Measurements from ENCODE around the gene HDAC10. TPM values are rescaled to one million over a fixed set of nuclear protein-coding genes. Genes with fewer than 3 reads are reported as not detected.
A peak's percentile ranks its signal among the peaks of the same experiment; 100 is the strongest.

The HDAC10 gene
- total RNA-seq, 1 experiment from 2014 or later: 45.0 TPM

DNA sequence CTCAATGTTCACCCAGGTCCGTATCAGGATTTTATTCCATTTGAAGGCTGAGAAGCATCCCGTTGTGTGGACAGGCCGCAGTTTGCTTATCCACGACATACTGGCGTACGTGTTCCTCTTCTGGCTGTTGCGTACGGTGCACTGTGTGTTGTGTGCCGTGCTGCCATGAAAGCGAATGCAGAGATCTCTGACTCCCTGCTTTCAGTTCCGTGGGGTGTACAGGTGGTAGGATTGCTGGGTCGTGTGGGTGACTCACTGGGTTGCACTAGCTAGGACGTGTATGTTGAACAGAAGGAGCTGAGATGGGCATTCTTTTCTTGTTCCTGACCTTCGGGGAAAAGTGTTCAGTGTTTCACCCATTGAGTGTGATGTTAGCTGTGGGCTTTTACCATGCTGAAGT lies 39.9 kb downstream of the HDAC10 start:
- H3K27me3 ChIP-seq (ENCODE audit: insufficient read depth, low read length): no peaks in the 10 kb centered on the region
- H3K36me3 Mint-ChIP-seq (ENCODE audit: insufficient read depth in 1 of 3, low read depth in 3 of 3): peaks cover 30 to 67% (median 65%) of the 10 kb centered on the region in 3 experiments; a peak in 6 of 7 replicates
- H3K18ac ChIP-seq (ENCODE audit: insufficient read length, low read depth, low read length): no peak overlapping the region

More for the DNA sequence above, 39.9 kb downstream of the HDAC10 start:
- Histone ChIP-seq H2BK12ac (ENCODE audit: insufficient read length, low read depth, low read length) (no peak overlapping the region), H3K23me2 (ENCODE audit: insufficient read length, low read depth, low read length, poor library complexity, severe bottlenecking) (no peaks in the 10 kb centered on the region), H2BK5ac (ENCODE audit: insufficient read length, low read length) (no peak overlapping the region), H3K4me2 (ENCODE audit: insufficient read depth, insufficient read length, low read length) (no peak overlapping the region), H2AFZ (ENCODE audit: low read length) (no peak overlapping the region), H4K91ac (ENCODE audit: insufficient read length, low read depth, low read length) (no peak overlapping the region), H3K79me1 (ENCODE audit: insufficient read depth, low read depth, low read length, poor library complexity, severe bottlenecking) (no peaks in the 10 kb centered on the region), H2BK120ac (ENCODE audit: low read depth, low read length, poor library complexity, severe bottlenecking) (no peak overlapping the region), H3K9ac (ENCODE audit: extremely low read depth, insufficient read length, low read length) (no peak overlapping the region), H2AK5ac (ENCODE audit: insufficient read length, low read length) (no peak overlapping the region), H4K8ac (replicated peaks; ENCODE audit: insufficient read length, low read depth, low read length) (no peak overlapping the region), H3K79me2 (ENCODE audit: insufficient read depth, low read length) (peaks cover 3% of the 10 kb centered on the region; the same call in 1 of the 2 replicates), H3K27ac (ENCODE audit: insufficient read length, low read depth, low read length) (no peak overlapping the region), H3K14ac (ENCODE audit: insufficient read depth, low read length) (no peak overlapping the region), H3K4me1 (ENCODE audit: insufficient read depth, low read length) (no peaks in the 10 kb centered on the region), H3K56ac (ENCODE audit: insufficient read length, low read depth, low read length) (no peak overlapping the region), H4K20me1 (ENCODE audit: control insufficient read depth, insufficient read depth, insufficient read length) (no peaks in the 10 kb centered on the region), H3T11ph (ENCODE audit: low read length) (no peak overlapping the region), H3K4ac (ENCODE audit: low read depth, low read length) (no peak overlapping the region), H3K9me3 (ENCODE audit: control insufficient read depth, low read depth, low read length) (no peaks in the 10 kb centered on the region), H2BK15ac (ENCODE audit: low read depth, low read length) (no peak overlapping the region), H3K23ac (ENCODE audit: insufficient read length, low read depth, low read length) (no peak overlapping the region), H2BK20ac (ENCODE audit: low read depth, low read length, poor library complexity, severe bottlenecking) (no peak overlapping the region), H4K5ac (ENCODE audit: insufficient read length, low read depth, low read length) (no peak overlapping the region)
- Mint-ChIP-seq H3K27ac (peak overlapping the region in 1 of 3 experiments; percentile 29; a peak in 1 of 7 replicates), H3K4me1 (peaks cover 2 to 4% of the 10 kb centered on the region in 2 experiments; a peak in 2 of 4 replicates), H3K9me3 (peaks cover 0 to 8% of the 10 kb centered on the region in 2 experiments; a peak in 1 of 5 replicates), H3K27me3 (ENCODE audit: low read depth) (no peaks in the 10 kb centered on the region), H3K4me3 (no peak overlapping the region)
- DNase-seq: no peak
- no CpG with 5 or more reads among the region's 14 CpGs for WGBS (ENCODE audit: extremely low coverage, insufficient read length, low lambda C conversion rate)
- TF ChIP-seq, protein P1, sequence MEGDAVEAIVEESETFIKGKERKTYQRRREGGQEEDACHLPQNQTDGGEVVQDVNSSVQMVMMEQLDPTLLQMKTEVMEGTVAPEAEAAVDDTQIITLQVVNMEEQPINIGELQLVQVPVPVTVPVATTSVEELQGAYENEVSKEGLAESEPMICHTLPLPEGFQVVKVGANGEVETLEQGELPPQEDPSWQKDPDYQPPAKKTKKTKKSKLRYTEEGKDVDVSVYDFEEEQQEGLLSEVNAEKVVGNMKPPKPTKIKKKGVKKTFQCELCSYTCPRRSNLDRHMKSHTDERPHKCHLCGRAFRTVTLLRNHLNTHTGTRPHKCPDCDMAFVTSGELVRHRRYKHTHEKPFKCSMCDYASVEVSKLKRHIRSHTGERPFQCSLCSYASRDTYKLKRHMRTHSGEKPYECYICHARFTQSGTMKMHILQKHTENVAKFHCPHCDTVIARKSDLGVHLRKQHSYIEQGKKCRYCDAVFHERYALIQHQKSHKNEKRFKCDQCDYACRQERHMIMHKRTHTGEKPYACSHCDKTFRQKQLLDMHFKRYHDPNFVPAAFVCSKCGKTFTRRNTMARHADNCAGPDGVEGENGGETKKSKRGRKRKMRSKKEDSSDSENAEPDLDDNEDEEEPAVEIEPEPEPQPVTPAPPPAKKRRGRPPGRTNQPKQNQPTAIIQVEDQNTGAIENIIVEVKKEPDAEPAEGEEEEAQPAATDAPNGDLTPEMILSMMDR (conservative IDR thresholded peaks at IDR 0.05): no peak

Data from H9 (cell line).